Natural killer cell (primary cell): ENCODE results near the gene ZSCAN9. TPM values are rescaled to one million over a fixed set of nuclear protein-coding genes. Genes with fewer than 3 reads are reported as not detected.

ENCODE experiments used
- ATAC-seq, 3 donors: fragments of 150-1000 bp in 2 of 3; fragments of 200-7000 bp in 1 of 3; cut with Tn5 transposase; 1 replicate in 1 of 3; 2 replicates in 2 of 3; pipeline ENCODE4 v1.10.0; 2021; ENCODE audit warnings: mild to moderate bottlenecking in 2 of 3, moderate library complexity in 2 of 3
- DNase-seq, 2 donors: peaks; one replicate each; pipeline versions ENCODE4 v3.0.0 to v3.0.0-alpha.2; 2013 to 2021; ENCODE audit warnings: mixed read lengths in 1 of 2
- H3K27ac ChIP-seq: one replicate; pipeline ENCODE4 v1.5.1; 2013; ENCODE audit warnings: mild to moderate bottlenecking, low read length
- H3K27me3 ChIP-seq: one replicate; pipeline ENCODE4 v1.6.1; 2013; ENCODE audit warnings: low read length; ENCODE audit not compliant: control insufficient read depth, insufficient read depth
- H3K36me3 ChIP-seq: one replicate; pipeline ENCODE4 v1.6.1; 2013; ENCODE audit warnings: low read length; ENCODE audit not compliant: control insufficient read depth, insufficient read depth
- H3K4me1 ChIP-seq: one replicate; pipeline ENCODE4 v1.6.1; 2013; ENCODE audit warnings: low read length; ENCODE audit not compliant: control insufficient read depth, insufficient read depth
- H3K4me3 ChIP-seq: one replicate; pipeline ENCODE4 v1.5.1; 2013; ENCODE audit warnings: low read length
- H3K9me3 ChIP-seq: one replicate; pipeline ENCODE4 v1.6.1; 2013; ENCODE audit warnings: low read length; ENCODE audit not compliant: control insufficient read depth, insufficient read depth
- H3K27ac Mint-ChIP-seq, 2 donors: one replicate each; pipeline ENCODE4 v1.8.0; 2022; ENCODE audit warnings: mild to moderate bottlenecking in 2 of 2, mixed read lengths in 2 of 2, moderate library complexity in 1 of 2
- H3K27me3 Mint-ChIP-seq, 2 donors: one replicate each; pipeline ENCODE4 v1.8.0; 2022; ENCODE audit warnings: low read depth in 2 of 2, mixed read lengths in 2 of 2
- H3K36me3 Mint-ChIP-seq: one replicate; pipeline ENCODE4 v1.8.0; 2022; ENCODE audit warnings: mixed read lengths
- H3K4me1 Mint-ChIP-seq, 2 donors: one replicate each; pipeline ENCODE4 v1.8.0; 2022; ENCODE audit warnings: mixed read lengths in 2 of 2
- H3K4me3 Mint-ChIP-seq: one replicate; pipeline ENCODE4 v1.8.0; 2022; ENCODE audit warnings: mild to moderate bottlenecking, moderate library complexity, mixed read lengths
- H3K9me3 Mint-ChIP-seq, 2 donors: one replicate each; pipeline ENCODE4 v1.8.0; 2022; ENCODE audit warnings: mixed read lengths in 2 of 2
- WGBS: methylation state at CpG from one replicate; pipeline ENCODE4 v1.1.7; 2013; ENCODE audit warnings: missing lambda C conversion rate; ENCODE audit not compliant: insufficient coverage; 5-methylcytosine and 5-hydroxymethylcytosine counted together
- intact Hi-C: fragments of 100-400 bp; cut with micrococcal nuclease; formaldehyde crosslinking; loops from one replicate; pipeline ENCODE4 v1.14.2; 2022
- total RNA-seq, 4 donors: library from RNA; stranded (reverse); fragments of 120-200 nt in 1 of 4; gene quantifications; one replicate each; pipeline versions ENCODE4 v1.2.3 to v1.2.4, GENCODE V29; 2013 to 2022
- TF ChIP-seq, protein P1 (sequence below): fragments of 200-600 bp; IDR thresholded peaks from one replicate; pipeline ENCODE4 v1.8.0; 2022; ENCODE audit warnings: antibody characterized with exemption

Gene ZSCAN9
- total RNA-seq = 10 to 100 TPM; 17.7 to 20.0 (median 18.7) TPM
- total RNA-seq (2013) = 25.1 TPM

DNA sequence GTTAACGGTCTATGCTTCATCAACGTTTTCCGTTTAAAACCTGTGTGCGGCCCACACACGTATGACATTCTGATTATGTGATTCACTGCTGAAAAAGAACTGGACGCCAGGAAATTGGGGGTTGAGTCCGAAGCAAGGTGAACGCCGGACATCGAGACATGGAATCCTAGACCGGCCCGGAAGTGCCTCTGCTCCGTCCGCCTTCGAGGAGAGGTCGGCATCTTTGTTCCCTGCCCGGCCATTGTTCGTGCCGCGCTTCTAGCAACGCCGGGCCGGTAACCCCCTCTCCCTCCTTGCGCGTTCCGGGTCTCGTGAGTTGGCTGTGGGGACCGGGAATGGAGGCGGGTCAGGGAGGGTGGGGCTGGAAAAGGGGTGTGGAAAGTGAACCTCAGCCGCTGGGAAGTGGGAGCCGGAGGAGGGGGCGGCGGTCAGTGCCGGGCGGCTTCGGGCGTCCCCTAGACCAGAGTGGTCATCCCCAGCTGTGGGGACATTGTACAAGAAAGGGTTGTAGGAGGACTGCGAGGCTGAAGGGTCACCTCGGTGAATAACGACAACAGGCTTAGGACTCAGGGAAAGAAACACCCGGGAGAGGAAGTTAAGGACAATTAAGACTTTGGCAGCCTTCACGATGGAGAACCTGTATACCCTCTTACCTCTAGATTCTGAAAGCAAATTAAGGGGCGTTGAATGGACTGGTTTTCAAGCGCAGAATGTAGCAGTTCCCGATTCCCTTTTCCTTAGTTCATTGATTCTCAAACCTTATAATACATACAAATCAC lies at the start of gene ZSCAN9:
TSS of gene ZSCAN9 (plus strand) at position 220 of the 779 bp plus-strand sequence. CDS start 1,810 bp downstream, outside the sequence.
- no peaks in the 10 kb centered on the region for H3K9me3 ChIP-seq
- ATAC-seq (peak; percentile 91 to 97 (median 94)), DNase-seq (peak; percentile 57 to 64)
- Mint-ChIP-seq H3K9me3 (no peaks in the 10 kb centered on the region), H3K4me1 (peaks cover 19 to 29% of the 10 kb centered on the region in 2 donors), H3K27me3 (peaks cover 17 to 38% of the 10 kb centered on the region in 2 donors), H3K4me3 (peak within 1 kb of the TSS; percentile 80), H3K36me3 (peaks cover 12% of the 10 kb centered on the region), H3K27ac (peak within 1 kb of the TSS; percentile 73 to 87)
- TF ChIP-seq, protein P1, sequence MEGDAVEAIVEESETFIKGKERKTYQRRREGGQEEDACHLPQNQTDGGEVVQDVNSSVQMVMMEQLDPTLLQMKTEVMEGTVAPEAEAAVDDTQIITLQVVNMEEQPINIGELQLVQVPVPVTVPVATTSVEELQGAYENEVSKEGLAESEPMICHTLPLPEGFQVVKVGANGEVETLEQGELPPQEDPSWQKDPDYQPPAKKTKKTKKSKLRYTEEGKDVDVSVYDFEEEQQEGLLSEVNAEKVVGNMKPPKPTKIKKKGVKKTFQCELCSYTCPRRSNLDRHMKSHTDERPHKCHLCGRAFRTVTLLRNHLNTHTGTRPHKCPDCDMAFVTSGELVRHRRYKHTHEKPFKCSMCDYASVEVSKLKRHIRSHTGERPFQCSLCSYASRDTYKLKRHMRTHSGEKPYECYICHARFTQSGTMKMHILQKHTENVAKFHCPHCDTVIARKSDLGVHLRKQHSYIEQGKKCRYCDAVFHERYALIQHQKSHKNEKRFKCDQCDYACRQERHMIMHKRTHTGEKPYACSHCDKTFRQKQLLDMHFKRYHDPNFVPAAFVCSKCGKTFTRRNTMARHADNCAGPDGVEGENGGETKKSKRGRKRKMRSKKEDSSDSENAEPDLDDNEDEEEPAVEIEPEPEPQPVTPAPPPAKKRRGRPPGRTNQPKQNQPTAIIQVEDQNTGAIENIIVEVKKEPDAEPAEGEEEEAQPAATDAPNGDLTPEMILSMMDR = no peak
- peak within 1 kb of the TSS; percentile 64 for H3K4me3 ChIP-seq
- WGBS = 2% methylated on average over 45 of the region's 45 CpGs
- intact Hi-C loops = no loop called here
- peaks cover 16% of the 10 kb centered on the region for H3K4me1 ChIP-seq
- H3K27ac ChIP-seq = peak within 1 kb of the TSS; percentile 19
- peaks cover 9% of the 10 kb centered on the region for H3K27me3 ChIP-seq
- peaks cover 19% of the 10 kb centered on the region for H3K36me3 ChIP-seq

DNA sequence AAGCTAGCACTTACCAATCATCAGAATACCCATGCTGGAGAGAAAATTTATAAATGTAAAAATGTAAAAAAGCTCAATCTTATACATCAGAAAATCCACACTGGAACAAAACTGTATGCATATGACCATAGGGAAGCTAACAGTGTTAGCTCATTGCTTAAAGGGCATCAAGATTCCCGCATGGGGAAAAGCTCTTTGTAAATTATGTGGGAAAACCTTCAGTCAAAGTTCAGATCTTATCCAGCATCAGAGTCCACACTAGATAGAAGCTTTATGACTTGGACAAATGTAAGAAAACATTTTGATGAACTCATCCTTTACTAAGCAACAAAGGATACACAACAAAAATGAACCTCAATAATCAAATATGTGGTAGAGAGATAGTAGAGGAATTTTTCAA lies 48.7 kb upstream of the ZSCAN9 start:
- H3K27me3 Mint-ChIP-seq = peaks cover 26 to 49% of the 10 kb centered on the region in 2 donors
- H3K4me1 ChIP-seq = no peaks in the 10 kb centered on the region
- no peak overlapping the region for H3K4me3 ChIP-seq
- no peak overlapping the region for H3K27ac ChIP-seq
- ATAC-seq = no peak
- H3K36me3 ChIP-seq = no peaks in the 10 kb centered on the region
- DNase-seq = no peak
- H3K27me3 ChIP-seq = peaks cover 5% of the 10 kb centered on the region
- intact Hi-C loops = no loop called here
- no peak overlapping the region for H3K27ac Mint-ChIP-seq
- TF ChIP-seq, protein P1 = no peak
- H3K36me3 Mint-ChIP-seq = no peaks in the 10 kb centered on the region
- H3K4me1 Mint-ChIP-seq = no peaks in the 10 kb centered on the region
- H3K9me3 Mint-ChIP-seq = no peaks in the 10 kb centered on the region
- WGBS = 100% methylated on average over 1 of the region's 1 CpG
- H3K9me3 ChIP-seq = no peaks in the 10 kb centered on the region
- no peak overlapping the region for H3K4me3 Mint-ChIP-seq

DNA sequence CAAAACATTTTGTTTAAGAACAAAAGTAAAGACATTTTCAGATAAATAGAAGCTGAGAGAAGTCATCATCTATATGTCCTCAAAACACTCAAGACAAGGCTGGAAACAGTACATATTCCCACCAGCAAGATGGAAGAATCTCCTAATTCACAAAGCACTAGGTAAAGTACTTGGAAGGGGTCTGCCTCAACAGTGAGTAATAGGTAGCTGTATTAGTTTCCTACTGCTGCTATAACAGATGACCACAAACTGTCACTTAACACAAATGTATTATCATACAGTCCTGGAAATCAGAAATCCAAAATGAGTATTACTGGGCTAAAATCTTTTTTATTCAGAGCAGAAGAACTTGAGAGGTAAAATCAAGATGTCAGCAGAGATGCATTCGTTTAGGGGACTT lies 42.8 kb upstream of the ZSCAN9 start:
- peaks cover 2% of the 10 kb centered on the region for H3K9me3 ChIP-seq
- H3K4me3 ChIP-seq = no peak overlapping the region
- no peak overlapping the region for H3K27ac Mint-ChIP-seq
- H3K9me3 Mint-ChIP-seq = peaks cover 0 to 3% of the 10 kb centered on the region in 2 donors
- H3K4me1 Mint-ChIP-seq = no peaks in the 10 kb centered on the region
- no peak for DNase-seq
- 80% methylated on average over 1 of the region's 1 CpG for WGBS
- H3K27me3 ChIP-seq = no peaks in the 10 kb centered on the region
- H3K27ac ChIP-seq = no peak overlapping the region
- no peaks in the 10 kb centered on the region for H3K36me3 ChIP-seq
- intact Hi-C loops = no loop called here
- H3K27me3 Mint-ChIP-seq = peaks cover 21 to 40% of the 10 kb centered on the region in 2 donors
- H3K4me3 Mint-ChIP-seq = no peak overlapping the region
- peaks cover 1% of the 10 kb centered on the region for H3K36me3 Mint-ChIP-seq
- TF ChIP-seq, protein P1 = no peak
- ATAC-seq = no peak
- no peaks in the 10 kb centered on the region for H3K4me1 ChIP-seq
